GM19023 (cell line): ENCODE data around the gene MEGF9.
"Not testable (repeated sequence)": the region's sequence is repeated elsewhere in the genome, so short reads cannot be mapped to it uniquely, and the experiment has no call there.

Experiments
- ATAC-seq: cut with Tn5 transposase; IDR thresholded peaks from one replicate; pipeline ENCODE4 v1.9.1; 2021; ENCODE audit warnings: mild to moderate bottlenecking, moderate library complexity; ENCODE audit not compliant: unreplicated experiment

The MEGF9 gene

DNA sequence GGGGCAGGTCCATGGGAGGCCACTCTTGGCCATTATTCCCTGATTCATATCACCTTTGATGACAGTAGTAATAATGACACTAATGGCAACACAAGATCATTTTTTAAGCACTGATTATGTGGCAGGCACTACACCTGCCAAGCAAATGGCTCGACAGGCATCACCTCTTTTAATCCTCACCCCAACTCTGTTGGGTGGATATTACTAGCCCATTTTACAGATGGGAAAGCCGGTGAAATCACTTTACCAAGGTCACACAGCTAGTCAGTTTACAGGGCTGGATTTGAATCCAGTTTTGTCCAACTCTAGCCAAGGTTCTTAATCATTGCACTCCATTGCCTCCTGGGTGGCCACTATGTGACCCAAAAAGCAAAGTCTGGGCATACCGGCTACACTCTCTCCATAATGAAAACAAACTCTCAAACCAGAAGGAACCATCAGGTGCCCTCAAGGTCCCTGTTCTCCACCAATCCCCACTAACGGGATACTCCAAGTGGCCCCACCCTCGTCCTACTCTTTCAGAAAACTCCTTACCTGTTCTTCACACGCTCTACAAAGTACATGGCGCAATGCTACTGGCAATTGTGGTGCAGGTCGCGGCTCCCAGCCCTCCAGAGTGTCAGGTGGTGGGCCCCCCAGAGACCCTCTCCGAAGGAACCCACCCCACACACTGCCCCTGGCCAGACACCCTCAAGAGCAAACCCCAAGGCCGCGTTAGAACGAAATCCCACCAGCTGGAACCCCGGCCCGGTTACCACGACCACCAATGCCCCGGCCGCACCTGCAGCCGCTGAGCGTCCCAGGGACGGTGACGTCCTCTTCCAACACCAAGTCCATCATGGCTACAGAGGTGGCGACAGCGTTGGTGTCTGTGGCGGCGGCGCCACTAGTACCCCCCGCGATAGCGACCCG is 134.9 kb downstream of the MEGF9 start:
- peak; percentile 48 for ATAC-seq

DNA sequence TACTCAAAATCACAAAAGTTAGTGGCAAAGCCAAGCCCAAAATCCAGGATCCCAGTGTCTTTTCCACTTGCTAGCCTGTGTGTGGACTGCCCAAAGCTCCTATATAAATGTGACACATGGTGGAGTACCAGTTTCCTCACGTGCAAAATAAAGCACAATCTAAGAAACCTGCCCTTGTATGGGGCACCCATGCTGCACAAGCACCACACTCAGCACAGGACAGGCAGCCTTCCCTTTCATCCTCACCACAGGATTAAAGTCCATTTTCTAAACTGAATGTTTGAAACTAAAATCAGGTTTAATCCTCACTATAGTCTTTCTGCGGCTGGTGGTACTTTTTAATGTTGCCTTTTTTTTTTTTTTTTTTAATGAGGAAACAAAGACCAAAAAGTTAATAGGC is 139.8 kb downstream of the MEGF9 start:
- ATAC-seq, result no peak

DNA sequence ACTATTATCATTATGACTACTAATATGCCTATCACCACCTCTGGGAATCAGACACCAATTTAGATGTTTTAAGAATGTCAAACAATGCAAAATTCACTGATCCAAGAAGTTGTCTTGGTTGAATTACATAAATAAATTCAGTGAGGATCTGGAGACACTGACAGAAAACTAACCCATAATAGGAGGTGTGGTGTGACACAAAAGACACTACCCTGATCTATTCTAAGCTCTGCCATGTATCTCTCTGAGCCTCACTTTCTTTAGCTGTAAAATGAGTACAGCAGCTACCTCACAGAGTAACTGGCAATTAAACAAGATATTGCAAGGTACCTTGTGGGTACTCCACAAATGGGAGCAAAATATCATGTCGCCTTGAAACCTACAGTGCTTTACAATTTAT is 141.8 kb downstream of the MEGF9 start:
- ATAC-seq, result no peak

DNA sequence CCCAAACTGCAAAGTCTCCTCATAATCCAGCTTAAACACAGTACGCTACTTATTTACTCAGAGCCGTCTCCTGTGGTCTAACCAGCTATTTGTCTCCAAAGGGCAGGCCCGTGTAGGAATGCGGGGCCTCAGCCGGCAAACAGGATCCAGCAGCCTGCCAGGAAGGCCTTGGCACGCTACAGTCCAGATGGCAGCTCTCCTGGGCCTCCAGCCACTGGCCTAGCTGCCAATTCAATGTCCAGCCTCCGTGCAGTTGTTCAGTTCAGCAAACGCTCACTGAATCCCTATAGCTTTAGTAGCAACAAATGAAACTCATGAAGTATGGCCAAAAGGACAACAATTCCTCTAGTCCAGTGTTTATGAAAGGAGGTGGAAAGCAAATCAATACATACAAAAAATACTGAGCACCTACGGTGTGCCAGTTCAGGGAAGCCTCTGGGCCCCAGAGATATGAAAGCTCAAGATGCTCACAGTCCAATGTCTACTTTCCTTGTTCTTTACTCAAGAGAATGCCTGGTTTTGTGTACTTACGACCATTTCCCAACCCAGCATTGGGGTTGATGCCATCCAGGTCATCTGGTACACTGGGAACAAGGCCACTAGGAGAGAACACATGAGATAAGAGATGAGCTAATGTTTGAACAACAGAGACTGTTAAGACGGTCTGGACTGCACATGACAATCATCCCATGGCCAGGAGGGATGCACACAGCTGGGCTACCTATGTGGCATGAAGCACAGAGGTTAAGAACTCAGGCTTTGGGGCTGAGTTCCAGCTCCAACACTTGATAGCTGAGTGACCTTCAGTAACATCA is 142.6 kb downstream of the MEGF9 start:
- no peak for ATAC-seq

DNA sequence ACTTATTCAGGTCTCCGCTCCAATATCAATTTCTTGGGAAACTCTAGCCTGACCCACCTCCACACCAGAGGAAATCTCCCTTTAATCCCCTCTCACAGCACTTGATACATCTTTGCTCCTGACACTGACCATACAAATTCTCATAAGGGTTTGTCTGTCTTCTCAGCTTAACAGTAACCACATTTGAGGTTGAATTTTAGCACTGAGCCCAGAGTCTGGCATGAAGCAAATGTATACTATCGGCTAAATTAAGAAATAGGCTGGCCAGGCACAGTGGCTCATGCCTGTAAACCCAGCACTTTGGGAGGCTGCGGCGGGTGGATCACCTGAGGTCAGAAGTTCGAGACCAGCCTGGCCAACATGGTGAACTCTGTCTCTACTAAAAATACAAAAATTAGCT is 144.0 kb downstream of the MEGF9 start:
- ATAC-seq, result no peak

DNA sequence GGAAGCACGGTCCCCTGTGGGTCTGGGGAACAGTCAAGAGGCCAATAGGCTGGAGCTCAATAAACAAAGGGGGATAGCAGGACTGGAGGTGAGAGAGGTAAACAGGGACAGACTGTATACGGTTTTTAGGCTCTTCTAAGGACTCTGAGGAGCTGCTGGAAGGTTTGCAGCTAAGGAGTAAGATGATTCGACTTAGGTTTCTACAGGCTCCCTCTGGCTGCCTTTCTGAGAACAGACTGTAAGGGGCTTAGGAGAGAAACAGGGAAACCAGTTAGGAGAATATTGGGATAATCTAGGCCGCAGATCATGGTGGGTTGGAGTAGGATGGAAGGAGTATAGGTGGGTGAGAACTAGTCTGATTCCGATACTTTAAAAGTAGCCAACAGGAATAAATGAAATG is 144.7 kb downstream of the MEGF9 start:
- ATAC-seq, result no peak

DNA sequence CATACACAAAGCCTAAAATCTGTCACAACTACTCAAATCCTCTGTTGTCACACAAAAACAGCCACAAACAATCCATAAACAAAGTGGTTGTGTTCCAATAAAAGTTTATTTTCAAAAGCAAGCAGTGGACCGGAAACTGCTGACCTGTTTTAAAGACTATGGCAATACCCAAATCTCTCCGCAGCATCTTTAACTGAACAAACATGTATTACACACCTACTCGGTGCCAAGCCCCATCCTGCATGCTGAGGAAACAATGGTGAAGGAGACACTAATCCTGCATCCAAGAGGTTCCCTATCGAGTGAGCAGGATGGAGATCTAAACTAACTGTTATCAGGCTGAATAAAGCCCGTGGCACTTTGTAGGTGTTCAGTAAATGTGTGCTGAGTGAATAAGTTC is 145.5 kb downstream of the MEGF9 start:
- no peak for ATAC-seq

DNA sequence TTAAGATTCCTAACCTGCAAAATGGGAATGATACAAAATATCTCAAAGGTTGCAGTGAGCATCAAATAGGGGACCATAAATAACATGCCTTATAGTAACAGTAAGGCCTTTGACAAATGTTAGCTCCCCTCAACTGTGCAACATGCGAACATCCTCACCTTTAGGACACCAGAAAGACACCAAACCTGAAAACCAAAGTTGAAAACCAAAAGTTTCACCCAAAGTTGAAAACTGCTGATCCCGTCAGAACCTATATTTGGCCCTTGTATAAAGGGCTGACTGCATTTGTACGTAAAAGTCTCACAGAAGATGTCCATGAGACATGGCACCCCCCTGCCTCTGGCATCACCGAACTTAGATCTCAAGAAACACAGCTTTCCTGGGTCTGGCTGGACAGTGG is 146.4 kb downstream of the MEGF9 start:
- ATAC-seq, result no peak

DNA sequence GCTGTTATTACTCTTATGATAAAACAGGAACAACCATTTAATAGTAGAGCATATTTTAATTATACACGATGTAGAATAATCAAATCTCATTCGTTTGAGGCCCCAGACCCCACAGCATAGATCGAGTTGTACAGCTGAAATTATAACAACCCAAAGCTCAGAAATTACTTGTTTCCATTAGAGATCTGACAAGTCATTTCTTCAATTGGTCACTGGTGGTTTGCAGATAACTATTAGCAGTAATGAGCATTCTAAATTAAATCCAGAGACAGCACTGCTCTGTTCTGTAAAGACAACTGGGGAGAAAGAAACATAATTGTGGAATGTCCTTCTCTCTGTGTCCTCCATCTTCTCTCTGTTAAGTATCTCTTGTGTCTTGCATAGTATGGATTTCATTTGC is 147.2 kb downstream of the MEGF9 start:
- ATAC-seq, result no peak

DNA sequence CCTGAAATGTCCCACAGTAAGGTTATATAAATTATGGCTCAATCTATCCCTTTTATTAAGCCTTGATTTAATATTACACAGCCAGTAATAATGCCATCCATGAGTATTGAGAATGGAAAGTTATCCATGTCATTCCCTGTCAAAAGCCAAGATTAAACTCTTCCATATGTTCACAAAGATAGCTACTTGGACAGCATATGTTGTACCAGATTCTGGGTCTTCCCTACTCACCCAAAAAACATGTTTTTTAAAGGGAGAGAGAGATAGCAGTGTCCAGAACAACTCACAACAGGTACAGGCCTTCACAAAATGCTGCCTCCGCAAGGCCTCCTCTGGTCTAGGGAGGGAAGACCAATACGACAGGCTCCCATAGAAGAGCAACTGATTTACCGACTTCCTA is 149.7 kb downstream of the MEGF9 start:
- no peak for ATAC-seq

DNA sequence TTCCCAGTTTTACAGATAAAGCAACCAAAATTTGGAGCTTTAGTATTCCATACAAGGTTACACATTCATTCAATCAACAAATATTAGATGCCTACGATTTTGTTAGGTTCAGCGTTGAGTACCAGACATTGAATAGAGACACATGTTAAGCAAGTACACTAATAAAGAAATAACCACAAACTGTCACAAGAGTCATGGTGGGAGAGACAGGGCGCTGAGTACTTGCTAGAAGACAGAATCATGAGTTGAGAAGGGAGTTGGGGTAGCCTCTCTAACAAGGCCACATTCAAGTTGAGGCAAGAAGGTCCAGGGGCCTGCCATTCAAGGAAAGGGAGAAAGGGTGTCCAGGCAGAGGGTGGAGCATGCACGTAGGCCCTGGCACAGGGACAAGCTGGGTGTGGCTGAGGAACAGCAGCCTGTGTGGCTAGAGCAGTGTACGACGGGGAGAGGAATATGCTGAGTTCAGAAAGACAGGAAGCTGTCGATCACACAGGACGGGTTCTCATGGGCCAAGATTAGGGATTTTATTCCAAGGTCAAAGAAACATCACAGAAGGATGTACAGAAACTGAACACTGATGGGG is 151.3 kb downstream of the MEGF9 start:
- ATAC-seq, result no peak

DNA sequence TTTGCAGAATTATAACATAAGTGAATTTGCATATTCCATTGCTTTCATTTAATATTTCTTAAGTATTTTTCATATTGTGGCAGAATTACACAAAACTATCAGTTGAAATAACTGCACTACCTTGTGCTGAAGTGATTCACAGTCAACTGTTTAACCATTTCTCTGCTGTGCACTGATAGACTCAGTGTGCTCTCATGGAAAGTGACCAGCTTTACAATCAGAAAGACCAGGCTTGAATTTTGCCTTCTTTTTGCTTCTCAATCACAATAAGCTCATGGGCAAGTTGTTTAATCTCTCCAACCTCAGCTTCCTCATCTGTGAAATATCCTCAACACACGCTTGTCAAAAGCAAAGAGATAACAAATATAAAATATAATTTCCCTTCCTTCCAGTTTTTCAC is 152.6 kb downstream of the MEGF9 start:
- no peak for ATAC-seq

DNA sequence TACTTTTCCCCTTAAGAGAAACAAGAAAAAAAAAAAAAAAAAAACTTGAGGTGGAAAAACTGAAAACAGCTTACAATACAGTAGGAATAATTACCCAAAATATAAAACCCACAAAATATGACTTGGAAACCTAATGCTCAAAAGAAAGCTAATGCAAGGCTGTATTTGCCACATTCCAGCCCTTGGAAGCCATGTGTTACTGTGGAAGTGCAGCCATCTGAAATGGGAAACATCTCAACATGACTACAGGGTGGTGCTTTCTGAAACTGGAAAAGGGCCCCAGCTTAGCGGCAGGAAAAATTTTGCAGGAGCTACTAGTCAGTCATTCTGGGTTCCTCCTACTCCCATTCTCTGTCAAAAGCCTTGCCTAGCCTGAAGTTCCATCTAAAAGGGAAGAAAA is 154.7 kb downstream of the MEGF9 start:
- ATAC-seq, result no peak

DNA sequence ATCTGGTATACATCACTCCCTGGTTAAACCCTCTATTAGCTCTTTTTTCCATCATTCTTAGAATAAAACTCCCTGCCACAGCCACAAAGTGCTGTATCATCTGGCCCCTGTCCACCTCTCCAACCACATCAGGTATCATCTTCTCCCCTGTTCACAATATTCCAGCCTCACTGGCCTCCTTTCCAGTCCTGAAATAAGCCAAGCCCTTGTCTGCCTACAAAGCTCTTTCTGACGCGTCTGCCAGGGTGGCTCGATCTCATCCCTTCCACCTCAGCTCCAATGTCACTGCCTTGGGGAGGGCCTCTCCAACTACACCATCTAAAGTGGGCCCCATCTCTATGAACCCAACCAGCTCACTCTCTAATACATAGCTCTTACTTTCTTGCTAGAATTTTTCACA is 155.8 kb downstream of the MEGF9 start:
- ATAC-seq, result no peak

DNA sequence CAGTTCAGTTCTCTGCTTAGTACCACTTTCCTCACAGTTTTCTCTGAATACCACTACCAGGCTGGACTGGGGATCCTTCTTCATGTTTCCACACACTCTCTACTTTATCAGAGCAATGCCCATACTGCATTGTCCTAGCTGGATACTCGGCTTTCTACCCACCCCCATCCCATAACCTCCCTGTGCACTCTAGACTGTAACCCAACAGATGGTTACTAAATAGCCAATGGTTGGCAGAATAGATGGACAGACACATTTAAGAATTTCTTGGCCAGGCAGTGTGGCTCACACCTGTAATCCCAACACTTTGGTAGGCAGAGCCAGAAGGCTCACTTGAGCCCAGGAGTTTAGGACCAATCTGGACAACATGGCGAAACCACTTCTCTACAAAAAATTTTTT is 157.1 kb downstream of the MEGF9 start:
- no peak for ATAC-seq

DNA sequence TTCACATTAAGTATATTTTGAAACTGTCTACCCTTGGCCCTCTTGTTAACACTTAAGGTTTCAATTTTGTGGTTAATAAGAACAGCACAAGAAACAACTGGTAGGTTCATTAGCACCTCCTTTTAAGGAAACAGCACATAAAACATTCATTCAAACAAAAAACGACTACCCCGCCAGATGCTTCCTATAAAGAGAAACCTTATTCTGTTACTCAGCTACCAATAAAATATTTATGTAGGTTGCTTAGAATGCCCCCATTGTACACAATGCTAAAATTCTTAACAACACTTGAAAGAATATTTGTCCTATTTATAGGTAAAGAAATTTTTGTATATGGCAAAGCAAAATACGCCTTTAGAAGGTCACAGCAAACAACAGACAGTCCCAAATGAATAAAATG is 157.5 kb downstream of the MEGF9 start:
- ATAC-seq, result no peak

DNA sequence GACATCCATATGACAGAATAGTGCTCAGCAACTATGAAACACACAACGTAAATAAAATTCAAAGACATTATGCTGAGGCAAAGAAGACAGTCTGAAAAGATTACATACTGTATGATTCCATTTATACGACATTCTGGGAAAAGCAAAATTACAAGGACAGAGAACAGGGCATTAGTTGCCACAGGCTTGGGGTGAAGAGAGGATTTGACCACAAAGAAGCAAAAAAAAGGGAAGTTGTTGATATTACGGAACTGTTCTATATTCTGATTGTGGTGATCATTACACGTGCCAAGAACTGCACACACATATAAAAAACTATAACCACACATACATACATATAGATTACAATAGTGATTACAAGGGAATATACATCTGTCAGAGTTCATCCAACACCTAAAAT is 158.4 kb downstream of the MEGF9 start:
- ATAC-seq, result no peak

DNA sequence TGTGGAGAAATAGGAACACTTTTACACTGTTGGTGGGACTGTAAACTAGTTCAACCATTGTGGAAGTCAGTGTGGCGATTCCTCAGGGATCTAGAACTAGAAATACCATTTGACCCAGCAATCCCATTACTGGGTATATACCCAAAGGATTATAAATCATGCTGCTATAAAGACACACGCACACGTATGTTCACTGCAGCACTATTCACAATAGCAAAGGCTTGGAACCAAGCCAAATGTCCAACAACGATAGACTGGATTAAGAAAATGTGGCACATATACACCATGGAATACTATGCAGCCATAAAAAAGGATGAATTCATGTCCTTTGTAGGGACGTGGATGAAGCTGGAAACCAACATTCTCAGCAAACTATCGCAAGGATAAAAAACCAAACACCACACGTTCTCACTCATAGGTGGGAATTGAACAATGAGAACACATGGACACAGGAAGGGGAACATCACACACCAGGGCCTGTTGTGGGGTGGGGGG is 162.0 kb downstream of the MEGF9 start:
- not testable (repeated sequence) for ATAC-seq
